Mesenchymal stem cell (in vitro differentiated cells and primary cell): ENCODE data around the gene SRY. TPM values are rescaled to one million over a fixed set of nuclear protein-coding genes. Genes with fewer than 3 reads are reported as not detected.

Source experiments
- DNase-seq: peaks from one replicate; pipeline ENCODE4 v3.0.0-alpha.2; 2013
- H2AFZ ChIP-seq: one replicate; pipeline ENCODE4 v1.6.1; 2013; ENCODE audit warnings: low read depth, mild to moderate bottlenecking, control low read depth, inconsistent platforms, low read length, moderate library complexity
- H2AK5ac ChIP-seq: 2 replicates; pipeline ENCODE4 v1.6.1; 2013; ENCODE audit warnings: low read length, moderate library complexity, mild to moderate bottlenecking, inconsistent platforms; ENCODE audit not compliant: severe bottlenecking
- H2BK120ac ChIP-seq: one replicate; pipeline ENCODE4 v1.6.1; 2013; ENCODE audit warnings: low read depth, mild to moderate bottlenecking, inconsistent platforms, low read length, moderate library complexity
- H2BK12ac ChIP-seq, 2 experiments: one replicate each; pipeline ENCODE4 v1.6.1; 2013; ENCODE audit warnings: inconsistent platforms in 2 of 2, low read length in 2 of 2, mild to moderate bottlenecking in 2 of 2, moderate library complexity in 2 of 2, control low read depth in 1 of 2
- H2BK15ac ChIP-seq: one replicate; pipeline ENCODE4 v1.6.1; 2013; ENCODE audit warnings: mild to moderate bottlenecking, low read depth, inconsistent platforms; ENCODE audit not compliant: poor library complexity, severe bottlenecking
- H2BK5ac ChIP-seq: 2 replicates; pipeline ENCODE4 v1.6.1; 2013; ENCODE audit warnings: low read depth, mild to moderate bottlenecking, low read length, control low read depth, inconsistent platforms; ENCODE audit not compliant: poor library complexity, severe bottlenecking
- H3K14ac ChIP-seq, 2 experiments: one replicate each; pipeline ENCODE4 v1.6.1; 2013; ENCODE audit warnings: inconsistent platforms in 2 of 2, low read length in 2 of 2, control low read depth in 1 of 2, mild to moderate bottlenecking in 1 of 2, moderate library complexity in 1 of 2
- H3K18ac ChIP-seq, 2 experiments: one replicate each; pipeline ENCODE4 v1.6.1; 2013; ENCODE audit warnings: inconsistent platforms in 2 of 2, low read length in 2 of 2, control low read depth in 1 of 2, low read depth in 1 of 2, mild to moderate bottlenecking in 1 of 2
- H3K23ac ChIP-seq, 2 experiments: one replicate each; pipeline ENCODE4 v1.6.1; 2013; ENCODE audit warnings: inconsistent platforms in 2 of 2, low read length in 2 of 2, mild to moderate bottlenecking in 2 of 2, moderate library complexity in 2 of 2, control low read depth in 1 of 2
- H3K27ac ChIP-seq: 2 replicates; pipeline ENCODE4 v1.5.1; 2013; ENCODE audit warnings: mild to moderate bottlenecking, moderate library complexity, low read length, control low read depth, inconsistent platforms; ENCODE audit not compliant: poor library complexity, severe bottlenecking
- H3K27me3 ChIP-seq, 2 experiments: 2 replicates each; pipeline versions ENCODE4 v1.6.1 to v1.7.0; 2013; ENCODE audit warnings: low read length in 2 of 2, mild to moderate bottlenecking in 2 of 2, moderate library complexity in 2 of 2, control low read depth in 1 of 2, inconsistent platforms in 1 of 2; ENCODE audit not compliant: control insufficient read depth in 1 of 2, insufficient read depth in 1 of 2
- H3K36me3 ChIP-seq, 2 experiments: 2 replicates each; pipeline versions ENCODE4 v1.6.1 to v1.7.0; 2013; ENCODE audit warnings: low read length in 2 of 2, control low read depth in 1 of 2, inconsistent platforms in 1 of 2, low read depth in 1 of 2, mild to moderate bottlenecking in 1 of 2; ENCODE audit not compliant: insufficient read depth in 2 of 2, control insufficient read depth in 1 of 2
- H3K4ac ChIP-seq, 2 experiments: one replicate each; pipeline ENCODE4 v1.6.1; 2013; ENCODE audit warnings: inconsistent platforms in 2 of 2, low read length in 2 of 2, mild to moderate bottlenecking in 2 of 2, moderate library complexity in 2 of 2, control low read depth in 1 of 2, low read depth in 1 of 2
- H3K4me1 ChIP-seq: 2 replicates; pipeline ENCODE4 v1.6.1; 2013; ENCODE audit warnings: low read depth, low read length, control low read depth; ENCODE audit not compliant: control insufficient read depth, insufficient read depth
- H3K4me2 ChIP-seq: 2 replicates; pipeline ENCODE4 v1.6.1; 2013; ENCODE audit warnings: low read length, mild to moderate bottlenecking, inconsistent platforms; ENCODE audit not compliant: poor library complexity, severe bottlenecking
- H3K4me3 ChIP-seq, 2 experiments: 2 replicates each; pipeline versions ENCODE4 v1.5.1 to v1.7.0; 2013; ENCODE audit warnings: low read length in 2 of 2, mild to moderate bottlenecking in 2 of 2, control low read depth in 1 of 2, low read depth in 1 of 2; ENCODE audit not compliant: insufficient read depth in 1 of 2
- H3K79me1 ChIP-seq: replicated peaks from 2 replicates; pipeline ENCODE4 v1.6.1; 2013; ENCODE audit warnings: mild to moderate bottlenecking, control low read depth, low read length, inconsistent platforms; ENCODE audit not compliant: poor library complexity, severe bottlenecking
- H3K9ac ChIP-seq: 2 replicates; pipeline ENCODE4 v1.7.0; 2013; ENCODE audit warnings: mild to moderate bottlenecking, low read length, moderate library complexity
- H3K9me3 ChIP-seq: 2 replicates; pipeline ENCODE4 v1.7.0; 2013; ENCODE audit warnings: mild to moderate bottlenecking, low read length; ENCODE audit not compliant: control insufficient read depth
- H4K8ac ChIP-seq: one replicate; pipeline ENCODE4 v1.6.1; 2013; ENCODE audit warnings: inconsistent platforms, mild to moderate bottlenecking, low read length, moderate library complexity
- H4K91ac ChIP-seq: one replicate; pipeline ENCODE4 v1.6.1; 2013; ENCODE audit warnings: mild to moderate bottlenecking, low read length, inconsistent platforms
- WGBS: methylation state at CpG from one replicate; pipeline ENCODE4 v1.1.7; 2013; ENCODE audit warnings: mixed read lengths; 5-methylcytosine and 5-hydroxymethylcytosine counted together
- small RNA-seq: library from polyadenylated mRNA; stranded (forward); fragments of <200 nt; extraction: miRNeasy Mini kit (QIAGEN cat#:217004); gene quantifications from one replicate; pipeline ENCODE3, GENCODE V24; 2013; ENCODE audit warnings: low read depth

The SRY gene

DNA sequence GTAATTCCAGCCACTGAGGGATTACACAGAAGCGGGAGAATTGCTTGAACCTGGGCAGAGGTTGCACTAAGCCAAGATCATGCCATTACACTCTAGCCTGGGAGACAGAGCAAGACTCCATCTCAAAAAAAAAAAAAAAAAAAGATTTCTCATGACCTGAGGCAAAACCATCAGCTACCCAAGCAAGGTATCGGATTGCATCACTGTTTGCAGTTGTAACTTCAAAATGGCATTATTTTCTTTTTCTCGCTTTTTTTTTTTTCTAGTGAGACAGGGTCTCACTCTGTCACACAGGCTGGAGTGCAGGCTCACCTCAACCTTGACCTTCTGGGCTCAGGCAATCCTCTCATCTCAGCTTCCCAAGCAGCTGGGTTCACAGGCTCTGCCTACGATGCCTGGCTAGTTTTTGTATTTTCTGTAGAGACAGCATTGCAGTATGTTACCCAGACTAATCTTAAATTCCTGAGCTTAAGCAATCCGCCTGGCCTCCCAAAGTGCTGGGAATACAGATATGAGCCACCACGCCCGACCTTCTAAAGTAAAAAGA lies 9.6 kb upstream of the SRY start:
- Histone ChIP-seq H3K27me3 (no peaks in the 10 kb centered on the region), H2BK12ac (no peak overlapping the region), H3K27ac (no peak overlapping the region), H3K4me1 (no peaks in the 10 kb centered on the region), H3K4me3 (no peak overlapping the region), H3K36me3 (no peaks in the 10 kb centered on the region), H3K79me1 (no peaks in the 10 kb centered on the region), H3K14ac (no peak overlapping the region), H2AFZ (no peak overlapping the region), H2BK15ac (no peak overlapping the region), H2AK5ac (no peak overlapping the region), H3K9ac (no peak overlapping the region), H3K18ac (no peak overlapping the region), H3K4me2 (no peak overlapping the region), H2BK120ac (no peak overlapping the region), H3K4ac (no peak overlapping the region), H3K23ac (no peak overlapping the region), H4K91ac (no peak overlapping the region), H3K9me3 (no peaks in the 10 kb centered on the region), H4K8ac (no peak overlapping the region), H2BK5ac (no peak overlapping the region)
- WGBS: 90% methylated on average over 6 of the region's 7 CpGs
- DNase-seq: no peak

DNA sequence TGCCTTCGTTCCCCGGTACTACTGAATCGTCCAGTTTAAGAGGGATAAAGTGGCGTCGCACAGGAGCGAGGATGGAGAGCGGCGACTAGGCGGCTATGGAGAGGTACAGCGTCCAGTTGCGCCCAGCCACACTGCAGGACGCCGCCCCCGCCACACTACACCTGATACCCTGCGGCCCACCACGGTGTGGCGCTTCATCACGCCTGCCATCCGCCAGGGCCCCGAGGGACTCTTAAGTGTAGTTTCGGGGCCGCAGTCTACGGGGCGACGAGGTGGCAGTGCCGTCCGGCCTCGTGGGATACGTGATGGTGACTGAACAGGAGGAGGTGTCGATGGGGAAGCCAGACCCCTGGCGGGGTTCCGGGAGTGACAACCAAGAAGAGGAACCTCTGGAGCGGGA lies 2.3 kb upstream of the SRY start:
- WGBS: 99% methylated on average over 24 of the region's 33 CpGs
- no peak for DNase-seq

DNA sequence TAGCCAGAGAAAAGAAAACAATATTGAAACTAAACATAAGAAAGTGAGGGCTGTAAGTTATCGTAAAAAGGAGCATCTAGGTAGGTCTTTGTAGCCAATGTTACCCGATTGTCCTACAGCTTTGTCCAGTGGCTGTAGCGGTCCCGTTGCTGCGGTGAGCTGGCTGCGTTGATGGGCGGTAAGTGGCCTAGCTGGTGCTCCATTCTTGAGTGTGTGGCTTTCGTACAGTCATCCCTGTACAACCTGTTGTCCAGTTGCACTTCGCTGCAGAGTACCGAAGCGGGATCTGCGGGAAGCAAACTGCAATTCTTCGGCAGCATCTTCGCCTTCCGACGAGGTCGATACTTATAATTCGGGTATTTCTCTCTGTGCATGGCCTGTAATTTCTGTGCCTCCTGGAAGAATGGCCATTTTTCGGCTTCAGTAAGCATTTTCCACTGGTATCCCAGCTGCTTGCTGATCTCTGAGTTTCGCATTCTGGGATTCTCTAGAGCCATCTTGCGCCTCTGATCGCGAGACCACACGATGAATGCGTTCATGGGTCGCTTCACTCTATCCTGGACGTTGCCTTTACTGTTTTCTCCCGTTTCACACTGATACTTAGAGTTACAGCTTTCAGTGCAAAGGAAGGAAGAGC lies 488 bp downstream of the SRY start:
- Histone ChIP-seq H3K27me3 (no peaks in the 10 kb centered on the region), H2BK120ac (no peak overlapping the region), H3K4me1 (no peaks in the 10 kb centered on the region), H4K91ac (no peak overlapping the region), H2BK15ac (no peak overlapping the region), H3K14ac (no peak overlapping the region), H2BK5ac (no peak overlapping the region), H2BK12ac (no peak overlapping the region), H3K4me2 (peak overlapping the region; percentile 74), H2AK5ac (no peak overlapping the region), H3K4me3 (peak overlapping the region in 1 of 2 experiments; percentile 26), H3K79me1 (no peaks in the 10 kb centered on the region), H2AFZ (no peak overlapping the region), H3K4ac (no peak overlapping the region), H3K23ac (no peak overlapping the region), H3K9ac (no peak overlapping the region), H4K8ac (peak overlapping the region; percentile 28), H3K36me3 (no peaks in the 10 kb centered on the region), H3K18ac (no peak overlapping the region), H3K27ac (no peak overlapping the region), H3K9me3 (no peaks in the 10 kb centered on the region)
- peak; percentile 22 for DNase-seq
- WGBS: 15% methylated on average over 28 of the region's 28 CpGs

More for the DNA sequence above, 2.3 kb upstream of the SRY start:
- no peak overlapping the region for H2AK5ac ChIP-seq
- no peaks in the 10 kb centered on the region for H3K9me3 ChIP-seq
- H2BK12ac ChIP-seq: no peak overlapping the region
- no peak overlapping the region for H3K9ac ChIP-seq
- H4K8ac ChIP-seq: peak overlapping the region; percentile 2
- H3K14ac ChIP-seq: no peak overlapping the region
- H3K4me2 ChIP-seq: no peak overlapping the region
- H3K23ac ChIP-seq: no peak overlapping the region
- H3K18ac ChIP-seq: no peak overlapping the region
- H3K4ac ChIP-seq: peak overlapping the region in 1 of 2 experiments; percentile 64
- no peaks in the 10 kb centered on the region for H3K4me1 ChIP-seq
- H4K91ac ChIP-seq: peak overlapping the region; percentile 2
- H2BK15ac ChIP-seq: no peak overlapping the region
- H3K36me3 ChIP-seq: no peaks in the 10 kb centered on the region
- no peak overlapping the region for H2BK120ac ChIP-seq
- no peak overlapping the region for H2AFZ ChIP-seq
- H3K79me1 ChIP-seq: no peaks in the 10 kb centered on the region
- no peak overlapping the region for H3K4me3 ChIP-seq
- H3K27me3 ChIP-seq: no peaks in the 10 kb centered on the region
- no peak overlapping the region for H2BK5ac ChIP-seq
- H3K27ac ChIP-seq: no peak overlapping the region

Small RNA genes lying within 50 kb of the gene (small RNA-seq; reads per million reads assigned to genes)
- gene RNU6-1334P (not detected), gene TOMM22P2 (not detected)
